ENCODE measurements around the gene SMAD5.

Gene SMAD5

DNA sequence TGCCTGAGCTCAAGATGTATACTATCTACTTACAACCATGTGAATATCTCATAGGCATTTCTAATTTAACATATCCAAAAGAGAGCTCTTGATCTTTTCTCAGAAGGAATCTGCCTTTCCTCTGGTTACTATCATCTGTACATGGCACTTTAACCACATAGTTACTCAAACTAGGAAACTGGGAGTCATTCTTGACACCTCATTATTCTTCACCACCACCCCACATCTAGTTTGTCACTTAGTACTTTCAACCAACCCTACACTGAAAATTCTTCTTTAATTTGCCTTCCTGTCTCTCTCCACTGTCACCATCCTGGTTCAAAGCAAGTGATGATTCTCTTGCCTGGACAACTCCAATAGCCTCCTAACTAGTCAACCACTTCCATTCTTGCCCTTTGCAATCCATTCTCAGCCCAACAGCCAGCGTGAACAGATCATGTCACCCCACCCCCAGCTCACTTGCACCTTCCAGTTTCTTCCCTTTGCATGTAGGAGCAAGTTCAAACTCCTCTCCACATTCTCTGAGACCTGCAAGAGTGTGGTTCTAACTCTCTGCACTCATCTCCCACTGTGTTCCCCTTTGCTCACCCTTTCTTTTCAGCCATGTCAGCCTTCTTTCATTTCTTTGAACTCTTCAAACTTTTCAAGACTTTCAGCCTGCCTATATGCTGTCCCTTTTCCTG lies 17.3 kb upstream of the SMAD5 start:
- DNase-seq, result peak; percentile 26

DNA sequence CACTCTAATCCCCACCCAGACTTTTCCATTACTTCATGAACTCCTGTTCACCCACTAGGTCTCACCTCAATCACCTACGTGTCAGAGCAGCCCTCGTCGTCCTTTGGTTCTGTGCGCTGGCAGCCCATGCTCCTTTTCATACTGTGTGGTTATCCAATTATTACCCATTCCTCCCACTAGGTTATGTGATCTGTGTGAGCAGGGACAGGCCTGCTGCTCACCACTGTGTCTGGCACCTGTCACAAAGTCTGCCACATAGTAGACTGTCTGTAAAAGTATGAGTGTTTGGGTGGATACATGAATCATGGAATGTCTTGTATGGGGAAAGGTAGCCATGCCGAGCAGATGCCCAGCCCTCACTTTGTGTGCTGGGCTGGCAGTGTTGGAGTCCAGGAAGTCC lies 12.1 kb upstream of the SMAD5 start:
- no peak for DNase-seq

DNA sequence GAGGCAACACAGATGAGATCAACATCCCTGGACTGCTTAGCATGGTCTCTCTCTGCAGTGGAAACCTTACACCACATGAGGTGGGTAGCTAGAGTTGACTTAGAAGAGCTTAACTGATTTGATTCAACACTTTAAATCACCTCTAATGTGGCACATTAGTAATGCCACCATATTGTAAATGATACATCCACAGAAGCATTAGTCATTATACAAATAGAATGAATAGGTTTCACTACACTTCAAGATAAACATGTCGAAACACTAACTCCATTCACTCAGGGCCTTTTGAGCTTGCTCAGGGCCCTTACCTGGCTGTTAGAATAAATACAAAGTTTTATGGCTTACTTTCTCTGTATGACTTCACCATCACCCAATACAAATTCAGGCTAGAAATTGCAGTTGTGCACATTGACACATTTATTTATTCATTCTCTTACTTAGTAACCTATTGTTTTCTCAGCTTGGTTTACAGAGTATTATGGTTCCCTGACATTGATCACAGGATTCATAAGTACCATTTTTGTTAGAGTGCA lies 9.3 kb upstream of the SMAD5 start:
- DNase-seq, result no peak

DNA sequence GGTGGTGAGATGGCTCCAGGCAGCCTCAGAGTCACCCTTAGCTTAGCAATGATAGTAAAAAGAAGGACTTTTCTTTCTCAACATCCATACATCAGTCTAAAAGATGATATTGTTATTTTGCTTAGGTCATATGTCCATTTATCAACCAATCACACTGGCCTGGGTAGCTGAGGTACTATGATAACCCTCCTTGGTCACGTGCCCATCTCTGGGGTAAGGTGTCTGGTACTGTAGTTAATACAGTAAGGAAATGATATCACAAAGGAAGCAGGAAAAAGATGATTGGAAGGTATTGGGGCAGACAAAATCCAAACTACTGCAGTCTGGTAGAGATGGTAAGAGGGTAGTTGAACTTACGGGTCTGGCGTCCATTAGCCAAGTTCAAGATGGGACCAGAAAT lies 5.1 kb upstream of the SMAD5 start:
- no peak for DNase-seq

DNA sequence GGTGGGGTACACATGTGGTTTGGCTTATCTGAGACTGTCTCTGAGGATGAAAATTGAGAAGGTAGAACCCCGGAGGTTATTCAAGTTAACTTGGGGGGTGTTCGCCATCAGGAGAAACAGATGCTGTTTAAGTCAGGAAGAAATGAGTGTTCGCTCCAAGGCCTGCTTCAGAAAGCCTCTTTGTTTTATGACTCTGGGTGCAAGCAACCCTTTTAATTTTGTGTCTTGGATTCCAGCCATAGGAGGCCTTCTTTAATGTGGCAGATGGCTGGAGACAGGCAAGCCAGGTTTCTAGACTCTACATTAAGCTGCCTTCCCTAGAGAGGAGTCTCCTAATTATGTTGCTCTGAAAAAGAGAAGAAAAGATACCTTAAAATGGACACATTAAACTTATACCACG lies 4.2 kb upstream of the SMAD5 start:
- DNase-seq, result no peak

DNA sequence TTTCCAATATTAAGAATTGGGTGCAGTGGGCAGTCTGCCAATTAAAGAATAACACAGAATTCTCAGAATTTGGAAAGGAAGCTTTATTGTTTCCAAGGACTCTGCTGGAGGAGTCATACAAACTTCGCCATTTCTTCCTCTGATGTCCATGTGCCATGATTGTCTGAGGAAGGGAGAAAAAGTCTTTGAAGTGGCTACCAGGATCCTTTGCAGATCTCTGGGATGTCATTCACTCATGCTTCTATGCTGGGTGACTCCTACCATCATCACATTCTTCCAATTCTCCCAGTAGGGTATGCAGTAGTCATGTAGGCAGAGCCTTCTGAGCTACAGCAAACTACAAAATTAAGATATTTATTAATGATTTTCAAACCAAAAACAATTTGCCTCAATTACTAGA lies 3.2 kb upstream of the SMAD5 start:
- no peak for DNase-seq

DNA sequence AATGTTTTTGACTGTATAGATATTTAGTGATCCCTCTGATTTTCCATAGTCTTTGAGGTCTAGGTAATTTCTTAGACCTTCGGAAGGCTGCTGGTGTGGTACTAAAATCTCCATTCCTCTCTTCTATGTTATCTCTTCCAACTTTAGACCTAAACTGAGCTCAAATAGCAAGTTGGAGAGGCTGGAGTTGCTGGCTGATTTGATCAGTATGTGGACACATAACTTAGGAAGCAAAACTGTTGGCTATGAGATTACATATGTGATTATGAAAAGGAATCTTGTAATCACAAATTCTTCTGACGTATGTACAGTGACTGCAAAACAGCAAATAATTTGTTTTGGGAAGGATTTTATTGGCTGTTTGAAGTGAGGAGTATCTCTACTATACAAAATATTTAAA lies 2.1 kb upstream of the SMAD5 start:
- no peak for DNase-seq

DNA sequence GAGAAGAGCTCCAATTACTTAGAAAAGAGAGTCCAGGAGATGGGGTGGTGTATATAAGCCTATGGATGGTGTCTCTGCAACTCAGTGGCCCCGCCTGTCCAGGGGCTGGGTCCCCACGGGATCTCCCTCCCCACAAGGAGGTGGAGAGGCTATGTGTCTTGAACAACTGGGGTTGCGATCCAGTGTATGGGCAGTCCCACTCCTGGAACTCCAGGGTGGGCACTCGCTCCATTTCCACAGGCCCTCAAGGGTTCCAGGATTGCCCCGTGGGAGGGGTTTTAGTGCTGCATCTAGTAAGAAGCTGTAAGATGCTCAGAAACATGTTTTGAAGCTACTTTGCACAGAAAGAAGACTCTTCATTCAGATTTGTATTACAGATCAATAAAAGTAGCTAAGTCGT lies 558 bp upstream of the SMAD5 start:
- DNase-seq, result no peak

DNA sequence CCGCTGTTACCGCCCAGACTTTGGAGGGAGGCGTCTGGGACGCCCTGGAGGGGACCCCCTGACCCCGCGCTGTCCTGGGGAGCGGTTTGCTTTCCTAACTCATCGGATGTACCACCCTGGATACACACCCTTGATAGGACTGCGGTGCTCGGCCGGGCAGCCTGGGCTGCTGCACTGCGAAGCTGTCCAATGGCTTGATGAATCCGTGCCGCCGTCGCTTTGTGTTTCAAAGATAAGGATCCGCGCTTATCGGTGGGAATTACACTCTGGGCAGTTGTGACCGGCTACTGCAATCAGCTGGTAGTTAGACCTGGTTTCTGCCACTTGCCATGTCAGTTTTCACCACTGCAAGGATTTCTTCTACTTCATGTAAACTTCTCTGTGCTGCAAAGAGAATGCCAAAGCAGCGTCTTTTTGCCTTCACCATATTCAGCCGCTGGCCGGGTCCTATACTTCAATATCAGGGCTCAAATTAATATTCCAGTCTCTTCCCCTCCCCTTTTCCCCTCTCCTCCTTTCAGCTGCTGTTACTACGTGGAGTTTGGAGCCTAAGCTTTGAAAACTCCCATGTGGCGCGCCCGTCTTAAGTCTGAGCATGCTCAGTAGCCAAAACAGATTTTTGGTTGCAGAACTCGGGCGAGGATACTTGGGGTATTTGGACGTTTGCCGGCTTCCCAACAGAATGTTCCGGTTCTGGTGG lies 727 bp downstream of the SMAD5 start:
- peak; percentile 12 for DNase-seq

DNA sequence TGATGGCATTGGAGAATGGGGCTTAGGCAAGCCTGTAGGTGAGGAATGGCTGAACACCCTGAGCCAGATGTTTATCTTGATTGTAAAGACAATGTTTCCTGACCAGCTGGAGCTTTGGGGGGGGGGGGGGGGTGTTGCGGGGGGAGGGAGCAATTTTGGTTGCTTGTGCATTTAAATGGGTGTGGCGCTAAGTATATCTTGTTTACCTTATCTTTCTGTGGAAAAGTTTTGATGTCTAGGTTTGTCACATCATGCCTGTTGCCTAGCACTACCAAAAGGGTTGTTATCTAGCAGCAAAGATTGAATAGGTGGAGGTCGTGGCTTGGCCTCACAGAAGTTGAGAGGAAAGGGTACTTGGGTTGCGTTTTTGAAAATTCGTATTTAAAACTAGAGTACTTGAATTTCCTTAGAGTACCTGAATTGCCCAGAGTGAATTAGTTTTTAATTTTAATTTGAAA lies 1.3 kb downstream of the SMAD5 start:
- no peak for DNase-seq

DNA sequence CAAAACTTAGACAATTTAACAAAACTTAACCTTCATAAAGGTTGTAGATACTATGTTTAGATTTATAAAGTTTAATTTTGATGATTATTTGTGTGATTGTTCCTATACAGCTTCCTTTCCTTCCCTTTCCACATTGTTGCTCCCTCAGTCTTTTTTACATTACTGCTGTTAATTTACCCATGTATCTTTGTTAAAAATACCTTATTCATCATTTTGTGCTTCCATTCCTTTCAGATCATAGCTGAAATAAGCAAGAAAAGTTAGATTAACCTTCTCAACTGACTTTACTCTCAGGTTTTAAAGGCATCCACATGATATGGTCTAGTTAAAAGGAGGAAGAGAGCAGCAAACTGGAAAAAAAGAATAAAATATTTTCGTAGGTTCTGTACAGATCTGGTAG lies 2.0 kb downstream of the SMAD5 start:
- no peak for DNase-seq

DNA sequence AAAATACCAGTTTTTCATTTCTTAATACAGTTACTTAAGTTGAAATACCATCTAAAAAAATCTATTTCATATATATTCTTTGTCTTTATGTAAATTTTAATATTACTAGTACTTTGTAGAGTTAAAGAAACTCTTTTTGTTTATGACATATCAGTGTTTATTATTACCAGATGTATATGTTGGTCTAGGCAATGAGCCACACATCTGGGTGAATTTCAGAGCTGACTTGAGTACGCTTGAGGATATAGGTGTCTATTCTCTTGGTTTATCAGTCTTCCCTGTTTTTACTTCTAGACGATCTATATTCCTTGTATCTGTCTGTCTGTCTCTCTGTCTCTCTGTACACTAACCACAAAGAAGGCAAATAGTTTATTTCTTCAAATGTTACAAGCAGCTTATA lies 2.9 kb downstream of the SMAD5 start:
- no peak for DNase-seq

DNA sequence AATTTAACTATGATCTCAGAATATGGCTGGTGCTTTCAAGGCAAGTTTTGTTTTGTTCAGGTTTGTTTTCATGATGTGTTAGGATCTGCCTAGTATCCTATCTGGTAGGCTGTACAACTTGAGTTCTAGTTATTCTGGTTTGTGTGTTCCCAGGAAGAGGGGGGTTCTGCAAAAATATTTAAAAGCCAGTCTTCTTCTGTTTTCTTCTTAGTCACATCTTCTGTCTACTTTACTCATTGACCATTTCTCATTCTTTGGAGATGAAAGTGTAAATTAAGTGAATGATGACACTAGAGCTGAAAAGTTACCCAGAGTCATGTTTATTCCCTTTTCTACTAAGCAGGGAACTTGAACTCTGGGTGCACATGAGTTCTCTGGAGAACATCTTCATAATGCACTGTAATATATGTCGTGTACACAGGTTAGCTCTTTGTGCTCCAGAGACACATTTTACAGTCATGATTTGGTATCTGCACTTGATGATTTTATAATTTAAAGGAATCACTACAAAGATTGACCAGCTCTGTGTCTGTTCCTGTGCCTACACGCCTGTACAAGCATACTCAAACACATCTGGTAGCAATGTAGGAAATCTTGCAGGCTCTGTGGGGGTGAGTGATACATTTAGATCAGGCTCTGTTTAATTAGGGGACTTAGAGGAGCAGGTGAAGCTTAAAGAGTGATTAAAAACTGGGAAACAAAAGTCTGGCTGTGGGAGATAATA lies 5.0 kb downstream of the SMAD5 start:
- no peak for DNase-seq

DNA sequence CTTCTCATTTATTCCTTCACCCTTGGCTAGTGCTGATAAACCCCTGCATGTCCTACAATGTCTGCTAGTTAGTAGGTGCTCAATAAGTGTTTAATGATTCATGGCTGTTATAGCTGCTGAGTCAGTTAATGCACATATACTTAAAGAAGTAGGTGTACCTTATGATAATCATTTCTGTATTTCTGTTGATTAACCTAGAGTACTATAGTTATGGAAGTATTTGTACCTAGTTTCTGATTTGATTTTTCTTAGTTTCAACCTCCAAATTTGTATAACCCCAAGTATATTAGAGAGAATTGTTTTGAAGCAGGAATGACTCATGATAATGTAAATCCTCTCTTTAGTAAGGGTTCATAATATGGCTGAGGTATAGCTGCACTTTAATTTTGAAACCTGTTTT lies 8.9 kb downstream of the SMAD5 start:
- peak; percentile 31 for DNase-seq

DNA sequence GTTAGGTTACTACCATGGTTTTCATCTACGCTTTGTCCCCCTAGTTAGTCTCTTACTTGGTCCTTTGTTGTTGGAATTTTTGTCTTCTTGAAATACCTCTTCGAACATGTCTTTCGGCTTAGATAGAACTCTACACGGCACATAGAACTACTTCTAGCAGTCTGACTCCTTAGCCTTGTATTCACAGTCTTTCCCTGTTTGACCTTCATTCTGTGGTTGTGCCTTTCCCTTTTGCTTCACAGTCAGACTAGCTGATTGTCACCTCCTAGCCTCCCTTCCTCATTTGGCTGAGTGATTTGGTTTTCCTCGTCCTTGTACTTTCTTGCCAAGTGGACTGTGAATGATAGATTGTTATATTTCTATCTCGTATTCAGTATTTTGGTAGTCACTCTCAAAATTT lies 10.7 kb downstream of the SMAD5 start:
- DNase-seq, result no peak

DNA sequence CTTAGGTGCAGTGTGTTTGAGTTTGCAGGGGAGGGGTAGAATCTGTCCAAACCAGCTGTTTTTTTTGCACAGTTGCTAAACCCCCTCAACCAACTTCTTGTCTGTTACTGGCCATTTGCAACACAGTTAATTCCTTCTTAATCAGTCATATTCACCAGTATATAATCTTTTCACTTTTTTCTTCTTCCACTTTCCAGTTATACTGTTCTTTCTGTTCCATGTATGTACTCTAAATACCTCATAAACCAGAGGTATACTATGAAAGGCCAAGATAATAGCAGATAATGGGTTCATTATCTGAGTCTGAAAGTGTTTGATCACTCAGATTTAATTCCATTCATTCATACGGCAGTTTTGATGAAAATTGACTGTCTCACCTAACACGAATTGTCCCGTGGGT lies 11.1 kb downstream of the SMAD5 start:
- no peak for DNase-seq

DNA sequence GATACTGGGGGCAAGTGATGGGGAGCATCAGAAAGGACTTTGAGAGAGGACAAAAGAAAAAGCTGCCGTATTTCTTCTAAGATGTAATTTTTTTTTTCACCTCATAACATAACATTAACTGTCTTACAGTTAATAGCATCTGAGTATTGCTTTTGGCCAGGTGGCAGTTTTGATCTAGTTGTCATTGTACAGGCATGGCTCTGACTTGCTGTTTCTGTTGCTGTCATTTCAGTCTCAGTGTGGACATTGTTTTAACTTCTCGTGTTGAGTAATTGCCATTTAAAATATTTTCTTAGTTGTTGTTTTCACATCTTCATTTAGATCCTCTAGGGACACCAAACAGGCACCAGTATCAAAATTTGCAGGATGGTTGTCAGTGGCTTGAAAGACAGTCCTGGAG lies 12.4 kb downstream of the SMAD5 start:
- DNase-seq, result no peak

DNA sequence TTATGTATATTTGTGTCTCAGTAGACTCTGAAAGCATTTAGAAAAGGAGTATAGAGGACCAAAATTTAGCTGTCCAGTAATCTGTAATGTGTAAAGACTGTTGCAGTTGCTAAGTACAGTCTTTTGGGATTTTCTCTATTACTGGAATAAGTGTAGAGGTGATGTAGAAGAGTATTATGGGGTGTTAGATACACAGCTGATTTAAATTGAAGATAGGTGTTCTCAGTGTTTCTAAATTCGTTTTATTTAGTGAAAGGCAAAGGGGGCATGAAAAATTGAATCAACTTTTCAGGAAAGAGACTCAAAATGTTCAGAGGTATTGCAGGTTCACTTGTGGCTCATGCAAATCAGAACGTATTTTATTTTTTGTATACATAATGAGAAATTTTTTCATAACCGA lies 13.6 kb downstream of the SMAD5 start:
- no peak for DNase-seq

DNA sequence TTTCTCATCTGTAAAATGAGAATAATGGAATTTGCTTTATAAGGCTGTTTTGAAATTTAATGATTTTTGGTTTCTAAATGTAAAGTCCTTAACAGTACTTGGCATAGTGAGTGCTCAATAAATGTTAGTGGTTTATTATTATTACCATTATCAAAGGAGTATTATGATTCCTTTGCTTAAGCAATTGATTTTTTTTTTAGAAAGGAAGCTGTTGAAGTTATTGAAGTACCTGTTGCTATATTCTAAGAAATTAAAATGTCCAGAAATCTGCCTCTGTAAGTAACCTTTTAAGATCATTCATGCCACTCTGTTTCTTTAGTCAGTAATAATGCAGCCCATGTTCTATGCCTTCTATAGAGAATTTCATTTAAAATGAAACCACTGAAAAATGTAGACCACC lies 15.0 kb downstream of the SMAD5 start:
- no peak for DNase-seq

DNA sequence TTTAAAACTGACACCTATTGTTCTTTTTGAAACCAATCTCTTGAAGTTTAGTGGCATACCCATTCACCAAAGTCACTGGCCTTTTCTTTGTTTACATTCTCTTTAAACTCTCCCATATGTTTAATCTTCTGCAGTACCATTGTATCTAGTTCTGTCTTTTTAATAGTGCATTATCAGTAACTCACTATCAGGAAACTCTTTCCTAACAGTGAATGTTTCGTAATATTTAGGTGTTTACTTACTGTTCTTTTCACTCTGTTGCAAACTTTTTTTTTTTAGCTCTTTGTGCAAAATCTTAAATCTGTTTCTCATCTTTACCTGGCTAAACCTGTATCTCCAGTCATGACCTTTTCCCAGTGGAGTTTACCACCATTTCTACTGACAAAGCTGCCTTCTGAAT lies 17.2 kb downstream of the SMAD5 start:
- DNase-seq, result no peak

DNA sequence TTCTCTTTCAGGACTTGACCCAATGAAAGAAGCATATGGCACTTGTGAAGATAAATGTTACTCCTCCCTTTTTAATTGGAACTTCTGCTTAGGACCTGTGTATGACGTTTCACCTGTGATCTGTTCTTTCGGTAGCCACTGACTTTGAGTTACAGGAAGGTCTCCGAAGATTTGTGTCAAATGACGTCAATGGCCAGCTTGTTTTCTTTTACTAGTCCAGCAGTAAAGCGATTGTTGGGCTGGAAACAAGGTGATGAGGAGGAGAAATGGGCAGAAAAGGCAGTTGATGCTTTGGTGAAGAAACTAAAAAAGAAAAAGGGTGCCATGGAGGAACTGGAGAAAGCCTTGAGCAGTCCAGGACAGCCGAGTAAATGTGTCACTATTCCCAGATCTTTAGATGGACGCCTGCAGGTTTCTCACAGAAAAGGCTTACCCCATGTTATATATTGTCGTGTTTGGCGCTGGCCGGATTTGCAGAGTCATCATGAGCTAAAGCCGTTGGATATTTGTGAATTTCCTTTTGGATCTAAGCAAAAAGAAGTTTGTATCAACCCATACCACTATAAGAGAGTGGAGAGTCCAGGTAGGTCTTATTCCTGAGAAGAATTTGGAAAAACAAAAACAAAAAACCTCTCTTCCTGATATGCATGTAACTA lies 21.1 kb downstream of the SMAD5 start:
- no peak for DNase-seq

DNA sequence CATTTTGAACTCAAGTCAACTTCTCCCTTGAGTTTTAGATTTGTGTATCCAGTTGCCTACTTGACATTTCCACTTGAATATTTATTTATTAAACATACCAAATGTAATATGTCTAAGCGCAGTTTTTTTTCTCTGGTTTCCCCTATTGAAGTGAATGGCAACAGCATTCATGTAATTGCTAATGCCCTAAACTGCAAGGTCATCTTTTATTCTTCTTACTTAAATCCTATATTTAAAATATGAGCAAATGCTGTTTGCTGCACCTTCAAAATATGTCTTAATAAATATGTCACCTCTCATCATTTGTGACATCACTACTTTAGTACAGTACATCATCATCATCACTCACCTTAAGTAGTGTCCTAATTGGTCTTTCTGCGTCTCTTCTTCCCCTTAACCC lies 22.4 kb downstream of the SMAD5 start:
- no peak for DNase-seq

DNA sequence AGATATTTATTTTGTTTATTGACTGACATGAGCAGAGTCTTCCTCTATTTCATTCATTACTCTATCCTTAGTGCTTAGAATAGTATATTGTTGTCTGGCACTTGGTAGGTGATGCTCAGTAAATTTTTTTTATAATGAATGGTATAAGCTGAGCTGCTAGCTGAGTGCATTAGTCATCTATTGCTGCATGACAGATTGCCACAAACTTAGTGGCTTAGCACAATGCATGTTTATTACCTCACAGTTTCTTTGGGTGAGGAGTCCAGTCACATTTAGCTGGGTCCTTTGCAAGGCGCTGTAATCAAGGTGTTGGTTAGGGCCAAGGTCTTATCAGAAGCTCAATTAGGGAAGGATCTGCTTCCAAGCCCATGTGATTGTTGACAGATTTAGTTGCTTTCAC lies 23.1 kb downstream of the SMAD5 start:
- no peak for DNase-seq

DNA sequence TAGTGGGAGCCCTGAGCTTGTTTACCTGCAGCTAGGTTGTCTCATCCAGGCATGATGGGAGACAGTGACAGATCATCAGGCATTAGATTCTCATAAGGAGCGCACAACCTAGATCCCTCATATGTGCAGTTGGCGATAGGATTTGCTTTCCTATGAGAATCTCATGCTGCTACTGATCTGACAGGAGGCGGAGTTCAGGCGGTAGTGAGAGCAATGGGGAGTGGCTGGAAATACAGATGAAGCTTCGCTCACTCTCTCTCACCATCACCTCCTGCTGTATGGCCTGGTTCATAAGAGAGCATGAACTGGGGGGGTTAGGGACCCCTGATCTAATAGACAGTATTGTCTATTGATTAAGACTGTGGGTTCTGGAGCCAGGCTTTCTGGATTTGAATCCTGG lies 24.9 kb downstream of the SMAD5 start:
- no peak for DNase-seq
